ENCODE measurements around the gene TSSK3.

DNA sequence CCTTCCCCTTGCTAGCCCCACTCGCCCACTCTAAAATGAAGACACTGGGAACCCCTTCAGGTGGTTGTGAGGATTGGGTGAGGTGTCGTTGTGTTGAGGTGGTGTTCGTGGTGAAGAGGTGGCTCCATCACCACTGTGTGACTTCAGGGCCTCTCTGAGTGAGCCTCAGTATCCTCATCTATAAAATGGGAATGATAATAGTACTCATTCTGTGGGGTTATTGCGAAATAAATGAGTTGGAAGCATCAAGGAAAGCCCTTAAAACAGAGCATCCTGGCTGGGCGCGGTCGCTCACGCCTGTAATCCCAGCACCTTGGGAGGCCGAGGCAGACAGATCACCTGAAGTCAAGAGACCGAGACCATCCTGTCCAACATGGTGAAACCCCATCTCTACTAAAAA is 19.6 kb upstream of the TSSK3 start:
- TF ChIP-seq, protein P1, sequence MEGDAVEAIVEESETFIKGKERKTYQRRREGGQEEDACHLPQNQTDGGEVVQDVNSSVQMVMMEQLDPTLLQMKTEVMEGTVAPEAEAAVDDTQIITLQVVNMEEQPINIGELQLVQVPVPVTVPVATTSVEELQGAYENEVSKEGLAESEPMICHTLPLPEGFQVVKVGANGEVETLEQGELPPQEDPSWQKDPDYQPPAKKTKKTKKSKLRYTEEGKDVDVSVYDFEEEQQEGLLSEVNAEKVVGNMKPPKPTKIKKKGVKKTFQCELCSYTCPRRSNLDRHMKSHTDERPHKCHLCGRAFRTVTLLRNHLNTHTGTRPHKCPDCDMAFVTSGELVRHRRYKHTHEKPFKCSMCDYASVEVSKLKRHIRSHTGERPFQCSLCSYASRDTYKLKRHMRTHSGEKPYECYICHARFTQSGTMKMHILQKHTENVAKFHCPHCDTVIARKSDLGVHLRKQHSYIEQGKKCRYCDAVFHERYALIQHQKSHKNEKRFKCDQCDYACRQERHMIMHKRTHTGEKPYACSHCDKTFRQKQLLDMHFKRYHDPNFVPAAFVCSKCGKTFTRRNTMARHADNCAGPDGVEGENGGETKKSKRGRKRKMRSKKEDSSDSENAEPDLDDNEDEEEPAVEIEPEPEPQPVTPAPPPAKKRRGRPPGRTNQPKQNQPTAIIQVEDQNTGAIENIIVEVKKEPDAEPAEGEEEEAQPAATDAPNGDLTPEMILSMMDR (conservative IDR thresholded peaks at IDR 0.05; ENCODE audit: low read length) = no peak
- no peak for TF ChIP-seq EZH2phosphoT487 (IDR thresholded peaks at IDR 0.05; ENCODE audit: borderline replicate concordance)
